Mononuclear cell (primary cell): ENCODE results near the gene ARPC5L. TPM values are rescaled to one million over a fixed set of nuclear protein-coding genes. Genes with fewer than 3 reads are reported as not detected.
"Not testable (repeated sequence)": the region's sequence is repeated elsewhere in the genome, so short reads cannot be mapped to it uniquely, and the experiment has no call there.

Source experiments
- H3K27me3 ChIP-seq: 2 replicates; pipeline ENCODE4 v1.6.0; 2011; ENCODE audit warnings: low read length, control low read depth; ENCODE audit not compliant: insufficient read depth
- H3K4me1 ChIP-seq: 2 replicates; pipeline ENCODE4 v1.5.1; 2011; ENCODE audit warnings: mild to moderate bottlenecking, low read length, control low read depth; ENCODE audit not compliant: insufficient read depth
- H3K4me3 ChIP-seq: 2 replicates; pipeline ENCODE4 v1.5.1; 2011; ENCODE audit warnings: mild to moderate bottlenecking, low read length, moderate library complexity
- H3K9me3 ChIP-seq: 2 replicates; pipeline ENCODE4 v1.5.1; 2011; ENCODE audit warnings: low read depth, mild to moderate bottlenecking, control low read depth, low read length
- total RNA-seq: library from RNA; depleted of rRNA; stranded (reverse); fragments of >200 nt; gene quantifications from one replicate; pipeline ENCODE4 v1.2.3, GENCODE V29; 2012

ARPC5L gene
- total RNA-seq, 1 donor: 29.3 TPM

GRCh38 chr9:124886866-124887492 is 25.0 kb downstream of the ARPC5L start:
- Histone ChIP-seq H3K4me3 (no peak overlapping the region), H3K27me3 (no peaks in the 10 kb centered on the region), H3K9me3 (no peaks in the 10 kb centered on the region), H3K4me1 (no peaks in the 10 kb centered on the region)

- H3K4me1 ChIP-seq: no peaks in the 10 kb centered on the region
Observed at GRCh38 chr9:124887832-124888231, 25.9 kb downstream of the ARPC5L start.

GRCh38 chr9:124889006-124889405 is 27.1 kb downstream of the ARPC5L start:
- no peak overlapping the region for H3K4me3 ChIP-seq
- H3K4me1 ChIP-seq: no peaks in the 10 kb centered on the region
- no peaks in the 10 kb centered on the region for H3K27me3 ChIP-seq
- no peaks in the 10 kb centered on the region for H3K9me3 ChIP-seq

More at GRCh38 chr9:124887832-124888231, 25.9 kb downstream of the ARPC5L start:
- Histone ChIP-seq H3K27me3 (no peaks in the 10 kb centered on the region), H3K9me3 (no peaks in the 10 kb centered on the region), H3K4me3 (no peak overlapping the region)

- no peaks in the 10 kb centered on the region for H3K9me3 ChIP-seq
- no peaks in the 10 kb centered on the region for H3K27me3 ChIP-seq
- H3K4me3 ChIP-seq: no peak overlapping the region
- no peaks in the 10 kb centered on the region for H3K4me1 ChIP-seq
Observed at GRCh38 chr9:124890179-124890578, 28.2 kb downstream of the ARPC5L start.

GRCh38 chr9:124894035-124894740 is 32.3 kb downstream of the ARPC5L start:
- H3K9me3 ChIP-seq: no peaks in the 10 kb centered on the region
- H3K27me3 ChIP-seq: no peaks in the 10 kb centered on the region
- no peaks in the 10 kb centered on the region for H3K4me1 ChIP-seq

GRCh38 chr9:124894741-124895170 is 32.8 kb downstream of the ARPC5L start:
- H3K4me1 ChIP-seq: no peaks in the 10 kb centered on the region
- no peaks in the 10 kb centered on the region for H3K9me3 ChIP-seq
- no peak overlapping the region for H3K4me3 ChIP-seq
- H3K27me3 ChIP-seq: no peaks in the 10 kb centered on the region

More at GRCh38 chr9:124894035-124894740, 32.3 kb downstream of the ARPC5L start:
- no peak overlapping the region for H3K4me3 ChIP-seq

- no peaks in the 10 kb centered on the region for H3K9me3 ChIP-seq
- H3K4me1 ChIP-seq: no peaks in the 10 kb centered on the region
- no peaks in the 10 kb centered on the region for H3K27me3 ChIP-seq
- H3K4me3 ChIP-seq: no peak overlapping the region
Observed at GRCh38 chr9:124897570-124898460, 35.9 kb downstream of the ARPC5L start.

GRCh38 chr9:124899845-124900244 is 37.9 kb downstream of the ARPC5L start:
- Histone ChIP-seq H3K4me1 (no peaks in the 10 kb centered on the region), H3K9me3 (no peaks in the 10 kb centered on the region), H3K4me3 (no peak overlapping the region), H3K27me3 (no peaks in the 10 kb centered on the region)

- Histone ChIP-seq H3K9me3 (no peaks in the 10 kb centered on the region), H3K4me1 (no peaks in the 10 kb centered on the region), H3K4me3 (no peak overlapping the region), H3K27me3 (no peaks in the 10 kb centered on the region)
Observed at GRCh38 chr9:124906966-124907365, 45.0 kb downstream of the ARPC5L start.

GRCh38 chr9:124908098-124908497 is 46.2 kb downstream of the ARPC5L start:
- Histone ChIP-seq H3K4me1 (no peaks in the 10 kb centered on the region), H3K9me3 (no peaks in the 10 kb centered on the region), H3K4me3 (no peak overlapping the region), H3K27me3 (no peaks in the 10 kb centered on the region)

GRCh38 chr9:124911766-124912165 is 49.8 kb downstream of the ARPC5L start:
- H3K4me1 ChIP-seq: no peaks in the 10 kb centered on the region
- H3K9me3 ChIP-seq: no peaks in the 10 kb centered on the region
- H3K4me3 ChIP-seq: no peak overlapping the region
- no peaks in the 10 kb centered on the region for H3K27me3 ChIP-seq

GRCh38 chr9:124913378-124913777 is 51.4 kb downstream of the ARPC5L start:
- H3K9me3 ChIP-seq: no peaks in the 10 kb centered on the region
- H3K4me3 ChIP-seq: no peak overlapping the region
- H3K27me3 ChIP-seq: no peaks in the 10 kb centered on the region
- no peaks in the 10 kb centered on the region for H3K4me1 ChIP-seq

GRCh38 chr9:124914753-124915405 is 52.9 kb downstream of the ARPC5L start:
- H3K4me1 ChIP-seq: no peaks in the 10 kb centered on the region
- H3K4me3 ChIP-seq: no peak overlapping the region
- no peaks in the 10 kb centered on the region for H3K9me3 ChIP-seq
- H3K27me3 ChIP-seq: no peaks in the 10 kb centered on the region

GRCh38 chr9:124920394-124920793 is 58.5 kb downstream of the ARPC5L start:
- H3K4me1 ChIP-seq, H3K9me3 ChIP-seq, H3K27me3 ChIP-seq, H3K4me3 ChIP-seq: not testable (repeated sequence)
